SKM-1 (cell line): ENCODE results near the gene IRX1.

Experiments
- DNase-seq: peaks from one replicate; lab custom pipeline; 2025; ENCODE audit not compliant: unreplicated experiment; lab: John Stamatoyannopoulos, UW

The IRX1 gene

GRCh38 chr5:3600106-3601060 lies 4.8 kb downstream of the IRX1 start:
- no peak for DNase-seq

DNA sequence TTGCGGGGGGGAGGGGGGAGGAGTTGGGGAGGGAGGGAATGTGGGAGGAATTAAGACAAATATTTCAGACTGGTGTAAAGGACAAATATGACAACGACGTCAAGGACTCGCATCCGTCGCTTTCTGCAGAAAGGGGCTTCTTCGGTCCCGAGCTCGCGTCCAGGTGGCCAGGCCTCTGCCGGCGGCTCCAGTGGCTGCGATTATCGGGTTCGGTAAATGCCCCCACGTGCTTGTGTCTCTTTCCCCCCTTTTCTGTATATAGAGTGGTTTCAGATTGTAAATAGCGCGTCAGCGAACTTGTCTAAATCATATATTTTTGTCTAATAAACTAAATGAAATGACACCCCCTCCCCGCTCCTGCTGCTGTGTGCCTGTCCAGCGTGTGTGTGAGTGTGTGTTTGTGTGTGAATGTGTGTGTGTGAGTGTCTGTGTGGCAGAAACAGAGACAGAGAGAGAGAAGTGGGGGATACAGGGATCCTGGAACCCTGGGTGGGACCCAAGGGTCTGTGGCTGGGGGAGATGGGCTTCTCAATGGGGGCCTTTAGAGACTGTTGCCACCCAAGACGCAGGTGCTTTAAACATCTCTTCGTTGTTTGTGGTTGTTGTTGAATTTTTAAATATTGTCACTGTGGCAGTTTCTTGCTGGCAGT lies 5.6 kb downstream of the IRX1 start:
- no peak for DNase-seq

GRCh38 chr5:3601911-3602782 lies 6.5 kb downstream of the IRX1 start:
- no peak for DNase-seq

DNA sequence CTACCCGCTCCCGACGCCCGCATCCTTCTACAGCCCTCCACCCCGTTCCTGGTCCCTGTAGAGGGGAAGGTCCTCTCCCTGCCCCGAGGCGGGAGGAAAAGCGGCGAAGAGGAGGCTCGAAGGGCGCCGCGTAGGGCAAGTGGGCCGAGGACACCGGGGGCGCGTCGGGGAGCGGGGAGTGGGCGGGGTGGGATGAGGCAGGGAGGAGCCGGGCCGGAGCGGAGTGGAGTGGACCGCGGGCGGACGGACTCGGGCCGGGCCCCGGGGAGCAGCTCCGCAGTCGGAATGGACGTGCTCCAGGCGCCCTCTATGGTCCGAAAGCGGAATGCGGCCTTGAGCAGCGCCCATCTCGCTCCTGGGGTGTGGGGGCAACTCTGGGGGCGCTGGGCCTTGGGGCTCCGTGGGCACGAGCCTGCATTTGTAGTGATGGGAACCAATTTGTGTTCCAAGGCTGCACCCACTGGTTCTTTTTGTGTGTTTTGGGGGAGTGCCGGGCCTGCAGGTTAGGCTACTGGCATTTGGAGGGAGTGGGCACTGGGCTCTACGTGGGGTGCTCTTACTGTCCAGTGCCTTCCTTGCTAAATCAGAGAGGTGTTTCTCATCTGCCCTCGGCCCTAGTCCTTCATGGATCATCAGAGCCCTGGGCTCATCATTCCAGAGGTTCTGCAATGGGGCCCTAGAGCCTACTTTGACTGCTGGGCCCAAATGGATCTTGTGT lies 7.3 kb downstream of the IRX1 start:
- DNase-seq = no peak

DNA sequence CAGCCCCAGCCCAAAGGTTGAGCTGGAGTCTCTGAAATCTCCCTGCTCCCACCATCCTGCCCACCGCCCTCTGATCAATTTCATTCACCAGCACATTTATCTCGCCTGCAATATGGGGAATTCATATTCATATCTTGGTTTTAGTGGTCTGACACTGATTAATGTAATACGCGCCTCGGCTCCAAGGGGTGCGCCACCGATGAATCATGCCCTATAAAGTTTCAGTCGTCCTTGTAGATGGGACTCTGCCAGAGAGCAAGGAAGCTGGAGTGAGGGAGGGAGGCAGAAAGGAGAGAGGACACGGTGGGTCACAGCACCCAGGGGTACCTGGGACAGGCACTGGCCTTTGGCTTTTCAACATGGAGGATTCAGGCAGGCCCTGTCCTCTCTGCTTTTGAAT lies 8.9 kb downstream of the IRX1 start:
- DNase-seq = no peak

DNA sequence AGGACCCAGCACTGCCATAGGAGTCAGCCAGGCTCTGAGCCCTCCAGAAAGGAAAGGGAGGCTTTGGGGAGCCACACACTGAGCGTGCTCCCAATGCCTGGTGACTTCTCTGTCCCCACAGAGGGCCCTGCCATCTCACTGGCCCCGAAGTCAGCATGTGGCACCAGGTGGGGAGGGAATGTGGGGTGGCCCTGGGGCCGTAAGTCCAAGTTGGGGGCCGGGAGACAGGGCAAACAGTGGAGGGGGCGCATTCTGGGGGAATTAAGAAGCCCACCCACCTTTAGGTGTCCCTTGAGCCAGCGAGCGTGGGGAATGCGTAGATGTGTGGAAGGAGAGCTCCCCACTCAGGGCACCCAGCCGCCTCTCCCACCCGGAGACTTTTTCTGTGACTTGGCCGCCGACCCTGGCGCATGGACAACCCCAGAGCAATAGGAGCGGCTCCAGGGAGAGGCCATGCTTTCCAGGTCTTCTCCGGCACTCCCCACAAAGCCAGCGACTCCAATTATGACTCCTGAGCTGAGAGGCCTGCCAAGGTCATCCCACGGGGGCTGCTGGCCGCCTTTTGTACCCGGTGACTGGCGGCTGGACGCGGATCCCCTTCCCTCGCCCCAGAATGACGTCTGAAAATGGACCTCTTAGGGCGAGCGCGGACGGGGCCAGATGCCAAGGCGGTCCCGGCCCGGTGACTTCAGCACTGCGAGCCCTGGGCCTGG lies 9.8 kb downstream of the IRX1 start:
- no peak for DNase-seq

DNA sequence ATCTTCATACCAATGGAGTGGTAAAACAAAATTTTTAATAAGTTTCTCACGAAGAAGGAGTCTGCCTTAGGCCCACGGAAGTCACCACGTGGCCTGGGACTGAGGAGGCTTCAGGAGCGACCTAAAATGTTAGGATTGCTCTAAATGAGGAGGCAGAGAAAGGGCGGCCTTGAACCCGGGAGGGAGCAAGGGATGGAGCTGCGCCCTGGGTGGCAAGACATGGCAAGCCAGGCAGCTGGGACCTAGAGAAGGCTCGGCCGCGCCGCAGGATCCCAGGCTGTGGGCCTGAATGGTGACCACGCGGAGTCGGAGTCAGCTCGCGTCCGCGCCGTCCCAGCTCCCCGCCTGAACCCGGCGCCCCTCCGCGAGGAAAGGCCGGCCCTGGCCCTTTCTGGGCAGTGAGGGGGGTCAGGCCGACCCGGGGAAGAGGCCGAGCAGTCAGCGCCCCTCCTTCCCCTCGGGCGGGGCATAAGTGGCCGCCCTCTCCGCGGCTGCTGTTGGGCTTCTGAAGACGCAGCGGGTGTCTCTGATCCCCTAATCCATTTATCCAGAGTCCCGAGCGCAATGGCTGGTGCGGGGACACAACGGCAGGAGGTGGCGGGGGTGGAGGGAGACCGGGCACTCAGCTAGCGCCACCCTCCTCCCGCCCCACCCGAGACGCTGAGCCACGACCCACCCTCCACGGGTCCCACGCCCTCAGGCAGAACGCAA lies 10.6 kb downstream of the IRX1 start:
- no peak for DNase-seq

GRCh38 chr5:3607541-3608181 lies 12.0 kb downstream of the IRX1 start:
- no peak for DNase-seq

GRCh38 chr5:3609120-3609681 lies 13.6 kb downstream of the IRX1 start:
- DNase-seq = no peak

- no peak for DNase-seq
These were observed 17.0 kb downstream of the IRX1 start for GRCh38 chr5:3612591-3613042.

GRCh38 chr5:3613726-3614125 lies 18.1 kb downstream of the IRX1 start:
- DNase-seq = no peak

DNA sequence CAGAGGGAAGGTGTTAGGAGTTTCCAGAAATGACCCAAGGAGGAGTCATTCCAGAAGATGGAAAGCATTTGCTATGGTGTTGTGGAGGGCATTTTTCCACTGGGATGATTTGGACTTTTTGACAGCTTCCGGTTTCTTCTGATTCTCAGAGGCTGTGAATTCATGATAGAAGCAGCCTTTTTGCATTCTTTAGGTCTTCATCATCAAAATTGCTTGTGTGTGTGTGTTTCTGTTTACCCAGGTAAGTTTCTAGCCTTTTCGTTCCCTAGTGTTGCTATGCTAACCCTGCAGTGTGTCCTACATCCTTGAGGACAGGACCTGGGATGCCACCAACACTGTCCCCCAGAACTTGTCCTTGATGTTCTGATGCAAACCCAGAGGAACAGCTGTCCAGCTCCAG lies 19.6 kb downstream of the IRX1 start:
- DNase-seq = no peak

DNA sequence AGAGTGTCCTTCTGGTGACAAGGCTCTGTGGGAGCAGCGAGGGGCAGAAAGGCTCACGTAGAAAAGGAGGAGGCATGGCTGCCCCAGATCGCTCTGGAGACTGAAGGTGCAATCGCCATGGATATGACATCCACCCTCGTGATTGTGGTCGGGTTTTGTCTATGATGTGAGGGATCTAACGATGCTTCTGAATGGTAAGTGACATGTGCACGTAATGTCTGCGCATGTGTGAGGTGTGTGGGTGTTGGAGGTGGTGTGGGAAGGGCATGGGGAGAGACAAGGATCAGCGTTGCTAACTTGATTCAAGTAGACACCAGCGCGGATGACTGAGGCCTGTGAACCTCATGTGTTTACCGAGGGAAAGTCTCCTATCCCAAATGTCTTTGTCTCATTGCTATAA lies 20.2 kb downstream of the IRX1 start:
- DNase-seq = no peak

- DNase-seq = no peak
These were observed 23.9 kb downstream of the IRX1 start for GRCh38 chr5:3619579-3619978.

DNA sequence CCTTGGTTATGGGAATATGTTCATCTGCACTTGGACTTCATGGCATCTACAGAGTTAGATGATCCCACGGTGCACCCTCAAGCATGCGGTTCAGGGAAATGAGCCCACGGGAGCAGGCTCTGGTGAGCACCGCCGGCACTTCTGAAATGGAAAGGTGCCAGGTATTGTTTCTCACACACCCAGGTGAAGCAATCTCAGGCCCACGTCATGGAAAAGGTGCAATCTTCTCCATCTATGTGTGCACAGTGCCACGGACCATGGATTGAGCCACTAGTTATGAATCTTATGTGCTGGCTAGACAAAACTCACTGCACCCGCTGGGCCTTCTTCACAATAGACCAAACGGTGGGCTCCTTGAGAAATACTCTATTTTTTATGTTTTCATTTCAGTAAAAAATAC lies 27.3 kb downstream of the IRX1 start:
- no peak for DNase-seq

- DNase-seq = no peak
These were observed 30.0 kb downstream of the IRX1 start for GRCh38 chr5:3625626-3626025.

GRCh38 chr5:3634061-3634460 lies 38.4 kb downstream of the IRX1 start:
- no peak for DNase-seq

DNA sequence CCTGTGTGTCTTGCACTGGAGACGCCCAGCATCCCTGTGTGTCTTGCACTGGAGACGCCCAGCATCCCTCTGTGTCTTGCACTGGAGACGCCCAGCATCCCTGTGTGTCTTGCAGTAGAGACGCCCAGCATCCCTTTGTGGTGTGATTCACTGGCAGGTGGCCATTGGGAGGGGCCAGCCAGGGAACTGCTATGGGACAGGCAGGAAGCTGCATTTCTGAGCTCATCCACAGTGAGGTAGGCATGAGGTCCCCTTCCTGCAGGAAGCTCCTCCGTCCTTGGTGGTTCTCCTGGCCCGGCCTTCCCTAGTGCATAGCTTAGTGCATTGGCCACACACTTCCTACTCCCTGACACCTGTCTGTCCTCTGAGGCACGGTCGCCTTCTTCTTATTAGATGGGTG lies 43.5 kb downstream of the IRX1 start:
- no peak for DNase-seq

DNA sequence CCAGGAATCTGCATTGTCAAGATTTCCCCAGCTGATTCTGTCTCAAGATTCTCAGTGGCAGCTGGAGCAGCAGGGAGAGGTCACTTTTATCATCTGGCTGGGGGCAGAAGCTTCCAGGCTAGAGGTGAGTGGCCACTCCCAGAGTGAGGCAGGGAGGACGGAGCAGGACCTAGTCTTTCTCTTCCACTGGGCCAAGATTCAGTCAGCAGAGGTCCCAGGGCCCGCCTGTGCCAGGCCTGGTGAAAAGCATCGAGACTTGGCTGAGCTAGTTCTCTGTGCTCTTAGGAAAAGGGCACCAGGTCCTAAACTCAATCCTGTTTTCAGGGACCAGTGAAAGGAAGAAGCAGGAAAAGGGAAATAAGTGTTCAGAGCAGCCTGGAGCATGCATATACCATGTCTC lies 46.6 kb downstream of the IRX1 start:
- DNase-seq = no peak
